GM23338 (cell line): ENCODE data around the gene PFKFB2. TPM values are rescaled to one million over a fixed set of nuclear protein-coding genes. Genes with fewer than 3 reads are reported as not detected.

Experiments used
- ATAC-seq: fragments of 200-7000 bp; cut with Tn5 transposase; 3 replicates; pipeline ENCODE4 v1.9.1; 2020
- DNase-seq: peaks from one replicate; pipeline ENCODE4 v3.0.0-alpha.2; 2015; ENCODE audit warnings: low spot score
- H2AFZ ChIP-seq: fragments of 200-600 bp; sonication (generic); 2 replicates; pipeline ENCODE4 v1.8.0; 2016; ENCODE audit warnings: antibody characterized with exemption, mild to moderate bottlenecking, moderate library complexity
- H3F3A ChIP-seq: fragments of 200-600 bp; sonication (generic); replicated peaks from 2 replicates; pipeline ENCODE4 v1.8.0; 2017; ENCODE audit warnings: antibody characterized with exemption, mixed run types, low read depth
- H3K27ac ChIP-seq: fragments of 200-600 bp; sonication (generic); 2 replicates; pipeline ENCODE4 v1.6.1; 2016; ENCODE audit warnings: low read depth
- H3K27me3 ChIP-seq: fragments of 200-600 bp; sonication (generic); 2 replicates; pipeline ENCODE4 v1.8.0; 2016; ENCODE audit warnings: mild to moderate bottlenecking, mixed run types, moderate library complexity; ENCODE audit not compliant: insufficient read depth
- H3K36me3 ChIP-seq: fragments of 200-600 bp; sonication (generic); 2 replicates; pipeline ENCODE4 v1.8.0; 2016; ENCODE audit warnings: mild to moderate bottlenecking; ENCODE audit not compliant: insufficient read depth
- H3K4me1 ChIP-seq: fragments of 200-600 bp; sonication (generic); 2 replicates; pipeline ENCODE4 v1.8.0; 2016; ENCODE audit warnings: mild to moderate bottlenecking, moderate library complexity; ENCODE audit not compliant: insufficient read depth
- H3K4me2 ChIP-seq: fragments of 200-600 bp; sonication (generic); 2 replicates; pipeline ENCODE4 v1.7.1; 2017; ENCODE audit warnings: mixed run types
- H3K4me3 ChIP-seq: fragments of 200-600 bp; sonication (generic); 2 replicates; pipeline ENCODE4 v1.6.1; 2016; ENCODE audit warnings: mixed run types
- H3K79me2 ChIP-seq: fragments of 200-600 bp; sonication (generic); replicated peaks from 2 replicates; pipeline ENCODE4 v1.8.0; 2017; ENCODE audit warnings: mild to moderate bottlenecking; ENCODE audit not compliant: insufficient read depth
- H3K9me2 ChIP-seq: fragments of 200-600 bp; sonication (generic); 2 replicates; pipeline ENCODE4 v1.8.0; 2017; ENCODE audit not compliant: insufficient read depth
- H4K20me1 ChIP-seq: fragments of 200-600 bp; sonication (generic); replicated peaks from 2 replicates; pipeline ENCODE4 v1.8.0; 2017; ENCODE audit warnings: mild to moderate bottlenecking; ENCODE audit not compliant: insufficient read depth
- H3K27ac Mint-ChIP-seq: 2 replicates; pipeline ENCODE4 v1.8.0; 2020; ENCODE audit warnings: inconsistent platforms, mild to moderate bottlenecking, moderate library complexity, mixed read lengths
- H3K27me3 Mint-ChIP-seq: 3 replicates; pipeline ENCODE4 v1.8.0; 2022; ENCODE audit warnings: low read depth, mild to moderate bottlenecking, moderate library complexity, mixed read lengths, inconsistent platforms; ENCODE audit not compliant: insufficient read depth, poor library complexity
- H3K36me3 Mint-ChIP-seq: 3 replicates; pipeline ENCODE4 v1.8.0; 2021; ENCODE audit warnings: low read depth, mild to moderate bottlenecking, inconsistent platforms, moderate library complexity, mixed read lengths
- H3K4me1 Mint-ChIP-seq: 3 replicates; pipeline ENCODE4 v1.8.0; 2020; ENCODE audit warnings: mild to moderate bottlenecking, inconsistent platforms, mixed read lengths
- H3K4me3 Mint-ChIP-seq: 3 replicates; pipeline ENCODE4 v1.8.0; 2021; ENCODE audit warnings: moderate library complexity, mild to moderate bottlenecking, inconsistent platforms, mixed read lengths
- H3K9me3 Mint-ChIP-seq: 3 replicates; pipeline ENCODE4 v1.8.0; 2020; ENCODE audit warnings: moderate library complexity, mild to moderate bottlenecking, inconsistent platforms, mixed read lengths
- ETS1 ChIP-seq: IDR thresholded peaks from 2 replicates; pipeline ENCODE4 v1.6.1; 2016; ENCODE audit warnings: antibody characterized with exemption
- EZH2 ChIP-seq: fragments of 200-600 bp; sonication (generic); IDR thresholded peaks from one replicate; pipeline ENCODE4 v1.8.0; 2017; ENCODE audit warnings: antibody characterized with exemption, mild to moderate bottlenecking, low read depth; ENCODE audit not compliant: unreplicated experiment
- EZH2phosphoT487 ChIP-seq: fragments of 200-600 bp; sonication (generic); IDR thresholded peaks from one replicate; pipeline ENCODE4 v1.8.1; 2018; ENCODE audit warnings: antibody characterized with exemption; ENCODE audit not compliant: unreplicated experiment
- JUNB ChIP-seq: IDR thresholded peaks from one replicate; pipeline ENCODE4 v1.6.1; 2016; ENCODE audit warnings: antibody characterized with exemption; ENCODE audit not compliant: unreplicated experiment
- POLR2AphosphoS5 ChIP-seq: IDR thresholded peaks from 2 replicates; pipeline ENCODE4 v1.6.1; 2016; ENCODE audit warnings: antibody characterized with exemption, low read depth
- ZNF331 ChIP-seq: fragments of 250-450 bp; sonication (Bioruptor Pico); IDR thresholded peaks from 2 replicates; pipeline ENCODE4 v1.5.0; 2020; ENCODE audit warnings: low read depth, mild to moderate bottlenecking, moderate library complexity
- ZNF462 ChIP-seq: fragments of 250-450 bp; sonication (Bioruptor Pico); IDR thresholded peaks from 2 replicates; pipeline ENCODE4 v1.5.0; 2020; ENCODE audit warnings: mild to moderate bottlenecking, moderate library complexity
- polyA plus RNA-seq: library from polyadenylated mRNA; unstranded; fragments of >200 nt; fragmentation: Nextera tagmentation; extraction: Ambion mirVana; gene quantifications from 2 replicates; pipeline ENCODE4 v1.2.1, GENCODE V29; 2016
- total RNA-seq: library from RNA; depleted of rRNA; stranded (reverse); fragments of >200 nt; shearing (Covaris generic); gene quantifications from 2 replicates; pipeline ENCODE4 v1.2.3, GENCODE V29; 2014

Gene PFKFB2
- total and polyA plus RNA-seq, 2 experiments from 2014 or later = 4.9 to 14.8 TPM

- ATAC-seq (no peak), DNase-seq (no peak)
- Mint-ChIP-seq H3K9me3 (no peaks in the 10 kb centered on the region), H3K27ac (peak overlapping the region; percentile 79), H3K27me3 (no peaks in the 10 kb centered on the region), H3K36me3 (no peaks in the 10 kb centered on the region), H3K4me3 (peak overlapping the region; percentile 61), H3K4me1 (peaks cover 53% of the 10 kb centered on the region)
- Histone ChIP-seq H3K27ac (peak overlapping the region; percentile 62; the same call in 1 of the 2 replicates), H3K4me3 (peak overlapping the region; percentile 34), H3F3A (no peaks in the 10 kb centered on the region), H3K4me1 (peaks cover 34% of the 10 kb centered on the region), H3K36me3 (no peaks in the 10 kb centered on the region), H2AFZ (no peak overlapping the region), H3K4me2 (peak overlapping the region; percentile 67), H3K9me2 (peaks cover 10% of the 10 kb centered on the region; the same call in 1 of the 2 replicates), H4K20me1 (no peaks in the 10 kb centered on the region), H3K79me2 (no peaks in the 10 kb centered on the region), H3K27me3 (no peaks in the 10 kb centered on the region)
- no peak for TF ChIP-seq ZNF331 (CRISPR knock-in tag)
- no peak for TF ChIP-seq POLR2AphosphoS5
- no peak for TF ChIP-seq EZH2
- TF ChIP-seq ETS1 = no peak
- no peak for TF ChIP-seq JUNB
- TF ChIP-seq EZH2phosphoT487 = no peak
- no peak for TF ChIP-seq ZNF462 (CRISPR knock-in tag)
Observed at GRCh38 chr1:207031632-207032264, 21.3 kb upstream of the PFKFB2 start.
